ENCODE measurements around the gene ONECUT3.
A peak's percentile ranks its signal among the peaks of the same experiment; 100 is the strongest.

ONECUT3 gene

DNA sequence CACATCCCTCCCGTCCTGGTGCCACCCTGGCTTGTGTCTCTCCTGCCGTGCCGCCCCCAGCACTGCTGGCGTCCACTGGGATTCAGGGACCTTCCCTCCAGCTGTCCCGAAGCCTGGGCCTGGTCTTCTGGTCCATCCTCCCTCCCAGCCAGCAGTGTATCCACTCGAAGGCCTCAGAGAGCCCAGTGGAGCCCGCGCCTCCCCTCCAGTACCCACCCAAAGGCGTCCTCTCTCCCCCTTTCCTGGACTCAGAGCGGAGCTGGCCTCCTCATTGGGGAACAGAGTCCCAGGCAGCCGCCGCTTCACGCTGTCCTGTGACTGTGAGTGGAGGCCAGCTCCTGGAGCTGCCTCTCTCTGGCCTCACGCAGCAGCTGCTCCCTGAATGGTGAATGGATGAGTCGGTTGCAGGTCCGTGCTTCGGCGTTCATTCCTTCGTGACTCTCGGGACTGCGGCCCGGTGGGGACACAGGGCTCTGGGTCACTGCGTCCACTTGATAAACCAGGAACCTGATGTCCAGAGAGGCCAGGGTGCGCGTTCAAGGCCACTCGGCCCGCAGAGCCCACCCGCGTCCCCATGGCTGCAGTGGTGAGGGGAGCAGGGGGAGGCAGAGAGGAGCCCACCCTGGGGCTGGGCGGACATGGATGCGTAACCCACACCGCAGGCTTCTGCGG is 12.1 kb downstream of the ONECUT3 start:
- DNase-seq (ENCODE audit: insufficient read length, low spot score) (no peak), FAIRE-seq (no peak)
- no peak for TF ChIP-seq POLR2A (IDR thresholded peaks at IDR 0.05; ENCODE audit: low read depth, low read length)

- TF ChIP-seq POLR2A (IDR thresholded peaks at IDR 0.05; ENCODE audit: low read depth, low read length) = no peak
- FAIRE-seq (no peak), DNase-seq (ENCODE audit: insufficient read length, low spot score) (no peak)
Observed at GRCh38 chr19:1765904-1766799, 12.8 kb downstream of the ONECUT3 start.

- FAIRE-seq (no peak), DNase-seq (ENCODE audit: insufficient read length, low spot score) (peak; percentile 86)
- TF ChIP-seq POLR2A (IDR thresholded peaks at IDR 0.05; ENCODE audit: low read depth, low read length) = no peak
Observed at GRCh38 chr19:1766800-1767352, 13.6 kb downstream of the ONECUT3 start.

GRCh38 chr19:1767464-1767933 is 14.2 kb downstream of the ONECUT3 start:
- no peak for FAIRE-seq
- DNase-seq (ENCODE audit: insufficient read length, low spot score) = peak; percentile 84
- TF ChIP-seq POLR2A (IDR thresholded peaks at IDR 0.05; ENCODE audit: low read depth, low read length) = no peak

DNA sequence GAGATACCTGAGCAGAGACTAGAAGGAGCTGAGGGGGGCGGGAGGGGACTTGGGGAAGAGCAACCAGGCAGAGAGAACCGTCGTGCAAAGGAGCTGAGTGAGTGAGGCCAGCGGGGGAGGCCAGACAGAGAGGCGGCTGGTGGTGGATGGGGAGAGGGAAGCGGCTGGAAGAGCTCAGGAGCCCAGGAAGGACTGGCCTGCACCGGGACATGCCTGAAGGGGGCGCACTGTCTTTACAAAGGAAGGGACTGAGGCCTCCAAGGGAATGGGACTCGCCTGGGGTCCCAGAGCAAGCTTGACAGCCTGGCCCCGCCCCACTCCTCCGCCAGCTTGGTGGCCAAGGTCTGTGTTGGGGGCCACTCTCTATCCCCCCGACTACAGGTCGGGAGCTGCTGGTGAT is 14.9 kb downstream of the ONECUT3 start:
- no peak for FAIRE-seq
- TF ChIP-seq POLR2A (IDR thresholded peaks at IDR 0.05; ENCODE audit: low read depth, low read length) = no peak
- DNase-seq (ENCODE audit: insufficient read length, low spot score) = no peak

DNA sequence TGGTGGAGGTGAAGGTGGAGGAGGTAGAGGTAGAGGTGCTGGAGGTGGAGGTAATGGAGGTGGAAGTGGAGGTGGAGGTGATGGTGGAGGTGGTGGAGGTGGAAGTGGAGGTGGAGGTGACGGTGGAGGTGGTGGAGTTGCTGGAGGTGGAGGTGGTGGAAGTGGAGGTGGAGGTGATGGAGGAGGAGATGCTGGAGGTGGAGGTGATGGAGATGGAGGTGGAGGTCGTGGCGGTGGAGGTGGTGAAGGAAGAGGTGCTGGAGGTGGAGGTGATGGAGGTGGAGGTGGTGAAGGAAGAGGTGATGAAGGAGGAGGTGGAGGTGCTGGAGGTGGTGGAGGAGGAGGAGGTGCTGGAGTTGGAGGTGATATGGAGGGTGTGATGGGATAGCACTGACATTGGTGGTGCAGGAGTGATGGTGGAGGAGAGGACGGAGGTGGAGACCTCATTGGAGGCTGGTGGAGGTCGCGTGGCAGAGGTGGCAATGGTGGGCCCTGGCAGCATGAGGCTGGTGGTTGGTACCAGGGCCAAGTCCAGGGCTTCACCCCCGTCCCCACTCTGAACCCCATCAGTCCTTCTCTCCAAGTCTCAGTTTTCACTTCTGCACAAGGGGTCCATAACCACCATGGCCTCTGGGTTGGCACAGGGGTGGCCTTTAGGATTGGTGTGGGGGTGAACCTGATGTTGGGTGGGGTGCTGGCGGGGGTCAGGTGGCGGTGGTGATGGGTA is 15.8 kb downstream of the ONECUT3 start:
- FAIRE-seq = no peak
- no peak for DNase-seq (ENCODE audit: insufficient read length, low spot score)
- TF ChIP-seq POLR2A (IDR thresholded peaks at IDR 0.05; ENCODE audit: low read depth, low read length) = no peak

GRCh38 chr19:1769645-1769985 is 16.3 kb downstream of the ONECUT3 start:
- no peak for TF ChIP-seq POLR2A (IDR thresholded peaks at IDR 0.05; ENCODE audit: low read depth, low read length)
- FAIRE-seq = no peak
- DNase-seq (ENCODE audit: insufficient read length, low spot score) = no peak

GRCh38 chr19:1770866-1771576 is 17.7 kb downstream of the ONECUT3 start:
- FAIRE-seq = no peak
- no peak for DNase-seq (ENCODE audit: insufficient read length, low spot score)
- TF ChIP-seq POLR2A (IDR thresholded peaks at IDR 0.05; ENCODE audit: low read depth, low read length) = no peak

GRCh38 chr19:1773184-1773583 is 19.9 kb downstream of the ONECUT3 start:
- peak; percentile 91 for DNase-seq (ENCODE audit: insufficient read length, low spot score)
- peak; percentile 91 for FAIRE-seq
- TF ChIP-seq POLR2A (IDR thresholded peaks at IDR 0.05; ENCODE audit: low read depth, low read length) = no peak

DNA sequence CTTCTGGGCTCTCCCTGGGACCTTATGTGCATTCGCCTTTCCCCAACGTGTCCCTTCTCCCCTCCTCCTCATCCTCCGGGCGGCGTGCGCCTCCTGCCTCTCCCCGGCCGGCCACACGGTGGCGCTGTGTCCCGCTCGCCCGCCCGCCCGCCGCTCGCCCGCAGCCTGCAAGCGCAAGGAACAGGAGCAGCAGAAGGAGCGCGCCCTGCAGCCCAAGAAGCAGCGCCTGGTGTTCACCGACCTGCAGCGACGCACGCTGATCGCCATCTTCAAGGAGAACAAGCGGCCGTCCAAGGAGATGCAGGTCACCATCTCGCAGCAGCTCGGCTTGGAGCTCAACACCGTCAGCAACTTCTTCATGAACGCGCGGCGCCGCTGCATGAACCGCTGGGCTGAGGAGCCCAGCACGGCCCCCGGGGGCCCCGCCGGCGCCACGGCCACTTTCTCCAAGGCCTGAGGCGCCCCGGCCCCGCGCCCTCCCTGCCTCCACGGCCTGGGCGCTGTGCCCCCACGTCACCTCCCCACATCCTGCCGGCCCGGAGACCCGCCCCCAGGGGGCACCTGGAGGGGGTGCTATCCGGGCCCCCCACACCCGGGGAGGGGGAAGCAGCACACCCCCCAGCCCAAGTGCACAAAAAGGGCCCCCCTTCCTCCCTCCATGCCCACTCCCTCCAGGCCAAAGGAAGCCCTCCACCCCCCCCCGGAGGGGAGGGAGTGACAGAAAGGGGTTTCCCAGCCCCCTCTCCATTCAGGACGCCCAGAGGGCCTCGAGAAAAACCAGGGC is 21.9 kb downstream of the ONECUT3 start:
- FAIRE-seq = no peak
- no peak for TF ChIP-seq POLR2A (IDR thresholded peaks at IDR 0.05; ENCODE audit: low read depth, low read length)
- DNase-seq (ENCODE audit: insufficient read length, low spot score) = no peak

DNA sequence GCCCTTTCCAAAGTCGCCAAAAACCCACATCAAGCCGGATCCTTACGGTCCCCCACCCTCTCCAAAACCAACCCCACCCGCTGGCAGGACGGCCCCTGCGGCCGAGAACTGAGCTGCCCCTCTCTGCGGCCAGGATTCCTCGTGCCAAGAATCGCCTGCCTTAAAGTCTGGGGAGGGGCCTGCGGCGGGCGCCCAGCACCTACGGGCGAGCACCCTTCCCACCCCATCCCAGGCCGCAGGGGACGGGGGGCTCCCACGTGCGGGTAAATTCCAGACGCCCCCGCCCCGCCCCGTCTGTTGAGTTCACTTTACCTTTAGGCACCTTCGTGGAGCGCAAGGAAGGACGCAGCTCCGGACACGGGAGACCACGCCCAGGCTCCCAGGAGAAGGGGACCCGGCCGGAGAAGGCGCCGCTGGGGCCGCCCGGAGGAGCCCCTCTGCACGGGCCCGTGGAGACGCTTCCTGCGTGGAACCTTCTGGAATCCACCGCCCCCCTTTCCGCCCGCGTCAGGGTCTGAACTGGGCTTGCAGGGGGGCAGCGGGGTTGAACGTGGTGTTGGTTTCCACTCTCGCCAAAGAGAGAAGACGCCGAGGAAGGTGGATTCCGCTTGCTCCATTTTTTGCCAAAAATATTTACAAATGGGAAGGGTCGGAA is 22.8 kb downstream of the ONECUT3 start:
- DNase-seq (ENCODE audit: insufficient read length, low spot score) (no peak), FAIRE-seq (no peak)
- TF ChIP-seq POLR2A (IDR thresholded peaks at IDR 0.05; ENCODE audit: low read depth, low read length) = no peak

DNA sequence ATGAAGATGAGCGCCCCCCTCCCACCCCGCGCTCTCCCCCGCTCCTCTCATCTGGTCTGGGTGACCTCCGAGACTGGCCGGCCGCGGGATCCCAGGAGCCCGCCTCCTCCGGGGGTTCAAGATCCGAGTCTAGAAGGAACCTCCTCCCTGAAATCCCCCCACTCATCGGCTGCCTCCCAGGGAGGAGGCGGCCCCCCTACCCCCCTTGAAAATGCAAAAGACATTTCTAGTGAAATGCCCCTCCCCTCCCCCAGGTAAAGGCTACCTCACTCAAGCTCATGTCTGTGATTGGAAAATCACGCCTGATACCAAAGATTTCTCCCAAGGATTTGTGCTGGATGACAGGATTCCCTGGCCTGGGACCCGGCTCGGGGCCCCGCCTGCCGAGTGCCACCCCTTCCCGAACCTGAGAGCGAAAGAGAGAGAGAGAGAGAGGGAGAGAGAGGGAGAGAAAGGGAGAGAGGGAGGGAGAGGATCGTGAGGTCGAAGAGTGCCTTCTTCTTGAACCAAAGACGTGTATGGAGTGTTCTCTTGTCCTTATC is 23.4 kb downstream of the ONECUT3 start:
- FAIRE-seq (no peak), DNase-seq (ENCODE audit: insufficient read length, low spot score) (no peak)
- no peak for TF ChIP-seq POLR2A (IDR thresholded peaks at IDR 0.05; ENCODE audit: low read depth, low read length)

Measured in H54 (cell line).